ENCODE data around the gene PMCH.
"Not testable (repeated sequence)": the region's sequence is repeated elsewhere in the genome, so short reads cannot be mapped to it uniquely, and the experiment has no call there.

The PMCH gene, protein sequence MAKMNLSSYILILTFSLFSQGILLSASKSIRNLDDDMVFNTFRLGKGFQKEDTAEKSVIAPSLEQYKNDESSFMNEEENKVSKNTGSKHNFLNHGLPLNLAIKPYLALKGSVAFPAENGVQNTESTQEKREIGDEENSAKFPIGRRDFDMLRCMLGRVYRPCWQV

DNA sequence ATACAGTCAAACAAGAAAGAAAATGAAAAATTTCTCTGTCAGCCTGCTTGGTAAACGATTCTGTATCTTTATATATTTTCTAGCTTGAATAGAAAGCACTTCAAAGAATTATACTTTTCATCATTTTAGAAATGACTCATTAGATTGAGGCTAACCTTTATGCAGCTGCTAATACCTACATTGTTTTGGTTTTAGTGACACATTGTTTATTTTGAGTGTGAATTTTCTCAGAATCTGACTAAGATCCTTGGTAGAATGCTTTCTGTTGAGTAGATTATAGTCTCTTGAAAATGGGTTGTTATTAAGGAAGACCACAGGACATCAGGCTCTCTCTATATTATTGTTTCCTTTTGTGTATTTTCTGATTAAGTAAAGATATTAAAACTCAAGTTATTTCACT lies at the start of gene PMCH:
TSS of gene PMCH (minus strand) at position 45 of the 400 bp plus-strand sequence. CDS start 63 bp downstream, outside the sequence.
- DNase-seq = no peak

GRCh38 chr12:102240859-102241258 lies 43.2 kb upstream of the PMCH start:
- DNase-seq = not testable (repeated sequence)

DNA sequence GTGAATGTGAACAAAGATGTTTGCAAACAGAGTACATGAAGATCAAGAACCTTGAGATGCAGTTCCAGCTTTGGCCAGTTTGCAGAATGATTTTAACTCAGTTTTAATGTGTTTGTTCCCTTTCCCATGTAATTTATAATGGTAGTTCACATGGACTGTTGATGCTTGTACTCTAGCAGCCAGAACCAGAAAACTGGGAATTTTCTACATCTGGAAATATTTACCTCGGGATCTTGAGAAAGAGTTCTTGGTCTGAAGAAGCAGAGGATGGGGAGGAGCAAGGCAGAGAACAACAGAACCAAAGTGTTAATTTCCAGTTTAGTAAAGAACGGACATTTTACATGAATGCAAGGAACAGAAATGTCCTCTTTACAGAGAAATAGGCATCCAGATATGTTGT lies 37.0 kb upstream of the PMCH start:
- DNase-seq = no peak

DNA sequence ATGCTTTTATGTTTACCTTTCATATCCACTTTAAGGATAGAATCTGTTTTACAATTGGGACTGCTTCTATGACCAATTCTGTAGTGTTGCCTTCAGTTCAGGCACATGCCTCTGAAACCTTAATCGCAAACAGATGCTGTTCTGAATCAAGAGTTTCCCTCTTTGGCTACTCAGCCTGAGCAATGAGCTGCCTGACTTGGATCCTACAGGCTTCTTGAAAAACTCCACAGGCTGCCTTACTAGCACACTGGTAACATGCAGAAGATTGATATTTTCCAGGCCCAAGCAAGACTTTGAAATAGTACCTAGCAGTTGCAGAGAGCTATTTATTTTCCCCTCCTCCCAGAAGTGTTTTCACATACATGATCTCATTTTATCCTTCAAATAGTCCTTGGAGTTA lies 34.8 kb upstream of the PMCH start:
- no peak for DNase-seq

DNA sequence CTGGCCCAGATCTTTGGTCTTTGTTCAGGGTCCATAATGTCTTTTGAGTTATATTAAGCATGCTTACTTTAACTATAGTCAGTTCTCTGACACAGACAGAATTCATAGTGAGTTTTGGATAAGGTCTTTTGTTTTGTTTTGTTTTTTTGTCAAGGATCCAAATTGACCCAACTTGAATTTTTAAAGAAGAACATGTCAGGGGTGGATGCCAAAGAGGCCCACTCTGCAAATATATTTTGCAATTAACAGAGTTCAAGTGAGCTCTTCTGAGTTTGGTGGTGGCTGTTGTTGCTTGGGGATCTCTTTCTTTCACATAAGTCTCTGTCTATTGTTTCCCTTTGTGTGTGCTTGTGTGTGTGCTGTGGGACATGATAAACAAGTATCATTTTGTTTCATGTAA lies 34.4 kb upstream of the PMCH start:
- DNase-seq = no peak

GRCh38 chr12:102227954-102228353 lies 30.3 kb upstream of the PMCH start:
- DNase-seq = no peak

DNA sequence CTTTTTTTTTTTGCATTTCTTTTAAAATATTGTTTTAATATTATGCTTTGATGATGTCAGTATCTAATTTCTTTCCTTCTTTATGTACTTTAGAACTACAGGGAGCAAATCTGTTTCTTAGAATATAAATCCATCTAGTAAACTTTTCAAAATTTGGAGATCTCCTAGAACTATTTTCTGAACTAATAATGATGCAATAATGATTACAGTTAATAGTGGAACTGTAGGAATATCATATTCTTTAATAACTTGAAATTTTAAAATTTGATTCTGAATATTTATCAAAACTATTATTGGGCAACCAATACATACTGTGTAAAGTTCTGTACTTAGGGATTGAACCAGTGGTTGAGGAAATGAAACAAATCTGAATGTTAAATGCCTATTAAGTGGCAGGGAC lies 23.1 kb upstream of the PMCH start:
- DNase-seq = no peak

DNA sequence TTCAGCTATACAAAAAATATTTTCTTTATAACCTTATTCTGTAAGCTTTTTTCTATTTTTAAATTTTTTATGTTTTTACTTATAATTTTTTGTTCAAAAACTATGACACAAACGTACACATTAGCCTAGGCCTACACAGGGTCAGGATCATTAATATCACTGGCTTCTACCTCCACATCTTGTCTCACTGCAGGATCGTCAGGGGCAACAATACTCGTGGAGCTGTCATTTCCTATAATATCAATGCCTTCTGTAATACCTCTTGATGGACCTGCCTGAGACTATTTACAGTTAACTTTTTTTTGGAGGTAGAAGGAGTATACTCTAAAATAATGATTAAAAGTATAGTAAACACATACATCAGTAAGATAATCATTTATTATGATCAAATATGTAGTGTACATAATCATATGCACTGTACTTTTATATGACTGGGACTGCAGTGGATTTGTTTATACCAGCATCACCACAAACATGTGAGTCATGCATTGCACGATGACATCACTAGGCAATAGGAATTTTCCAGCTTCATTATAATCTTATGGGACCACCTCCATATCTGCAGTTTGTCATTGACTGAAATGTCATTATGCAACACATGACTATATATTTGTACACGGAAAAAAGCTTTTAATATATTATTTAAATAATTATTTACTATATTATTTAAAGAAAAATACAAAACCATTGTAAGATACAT lies 18.5 kb upstream of the PMCH start:
- peak; percentile 12 for DNase-seq

GRCh38 chr12:102204025-102204424 lies 6.4 kb upstream of the PMCH start:
- DNase-seq = no peak

DNA sequence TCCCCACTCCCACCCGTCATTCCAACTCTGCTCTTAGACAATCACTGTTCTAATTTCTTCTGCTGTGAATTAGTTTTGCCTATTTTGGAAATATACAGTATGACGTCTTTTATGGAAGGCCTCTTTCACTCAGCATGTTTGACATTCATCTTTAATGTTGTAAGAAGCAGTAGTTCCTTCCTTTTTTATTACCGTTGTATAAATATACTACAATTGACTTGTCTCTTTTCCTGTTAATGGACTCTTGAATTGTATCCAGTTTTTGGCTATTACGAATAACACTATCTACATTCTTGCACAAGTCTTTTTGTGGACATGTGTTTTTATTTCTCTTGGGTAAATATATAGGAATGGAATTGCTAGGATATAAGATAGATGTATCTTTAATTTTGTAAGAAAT lies 4.9 kb upstream of the PMCH start:
- DNase-seq = no peak

DNA sequence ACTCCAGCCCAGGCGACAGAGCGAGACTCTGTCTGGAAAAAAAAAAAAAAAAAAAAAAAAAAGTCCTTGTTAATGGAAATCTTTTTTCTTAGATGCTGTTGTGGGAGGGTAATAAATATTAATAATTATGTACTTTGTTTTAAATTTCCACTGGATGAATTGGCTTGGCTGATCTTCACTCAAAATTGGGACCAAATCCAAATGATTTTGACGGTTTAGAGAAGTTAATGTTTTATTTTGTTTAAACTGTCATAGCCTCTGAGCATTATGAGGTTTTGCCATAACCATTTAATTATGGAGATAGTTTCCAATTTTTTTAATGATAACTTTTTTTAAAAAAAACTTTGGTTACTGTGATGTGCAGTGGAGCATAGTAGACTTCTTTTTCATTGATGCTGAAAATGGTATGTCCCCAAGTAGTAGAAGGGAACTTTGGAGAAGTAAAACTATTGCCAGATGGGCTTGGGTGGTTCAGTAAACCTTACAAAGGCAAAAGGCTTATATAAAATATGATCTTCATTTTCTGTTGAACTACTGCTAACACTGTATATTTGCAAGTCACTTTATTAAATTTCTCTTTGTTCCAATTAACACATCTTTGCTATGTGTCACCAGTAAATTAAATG lies 3.9 kb upstream of the PMCH start:
- no peak for DNase-seq

DNA sequence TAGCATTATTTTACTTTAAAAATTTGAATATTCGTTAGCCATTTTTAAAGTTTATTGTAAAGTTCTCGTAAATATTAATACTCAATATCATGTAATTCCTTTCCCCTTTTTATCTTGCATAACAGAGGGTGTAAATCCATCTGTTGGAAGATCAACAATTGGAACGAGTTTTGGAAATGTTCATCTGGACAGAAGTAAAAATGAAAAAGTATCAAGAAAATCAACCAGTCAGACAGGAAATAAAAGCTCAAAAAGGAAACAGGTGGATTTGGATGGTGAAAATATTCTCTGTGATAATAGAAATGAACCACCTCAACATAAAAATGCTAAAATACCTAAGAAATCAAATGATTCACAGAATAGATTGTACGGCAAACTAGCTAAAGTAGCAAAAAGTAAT lies 1.8 kb downstream of the PMCH start:
- no peak for DNase-seq

GRCh38 chr12:102182635-102183034 lies 15.0 kb downstream of the PMCH start:
- no peak for DNase-seq

DNA sequence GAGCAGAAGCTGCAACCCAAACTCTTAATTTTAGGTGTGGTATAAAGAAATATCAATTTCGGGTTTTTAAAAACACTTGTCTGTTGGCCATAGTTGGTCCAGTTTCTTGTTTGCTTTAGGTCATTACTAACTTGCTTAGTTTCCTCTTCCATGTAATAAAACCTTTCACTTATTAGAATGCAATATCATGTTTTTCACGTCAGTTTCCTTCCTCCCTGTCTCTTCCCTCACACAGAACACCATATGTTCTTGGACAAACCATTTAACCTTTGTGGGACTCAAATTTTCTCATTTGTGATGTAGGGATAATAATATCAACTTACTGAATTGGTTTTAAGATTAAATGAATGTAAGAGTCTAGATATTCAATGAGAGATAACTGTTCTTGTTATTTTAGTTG lies 22.9 kb downstream of the PMCH start:
- DNase-seq = no peak

DNA sequence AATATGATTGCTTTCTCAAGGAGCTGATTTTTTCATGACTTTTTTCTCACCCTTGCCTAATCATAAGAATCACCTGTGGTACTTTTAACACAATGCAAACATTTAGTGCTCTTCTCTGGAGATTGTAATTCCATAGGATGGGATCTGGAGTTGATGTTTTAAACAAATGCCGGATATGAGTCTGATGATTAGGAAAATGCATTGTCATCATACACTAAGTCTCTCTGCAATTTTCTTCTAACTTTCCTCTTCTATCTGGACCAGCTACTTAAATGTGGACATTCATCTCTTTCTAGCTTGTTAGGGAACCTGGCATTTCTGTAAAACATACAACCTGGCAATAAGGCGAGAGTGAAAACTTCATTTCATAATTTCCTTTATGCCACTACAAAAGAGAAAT lies 23.5 kb downstream of the PMCH start:
- no peak for DNase-seq

DNA sequence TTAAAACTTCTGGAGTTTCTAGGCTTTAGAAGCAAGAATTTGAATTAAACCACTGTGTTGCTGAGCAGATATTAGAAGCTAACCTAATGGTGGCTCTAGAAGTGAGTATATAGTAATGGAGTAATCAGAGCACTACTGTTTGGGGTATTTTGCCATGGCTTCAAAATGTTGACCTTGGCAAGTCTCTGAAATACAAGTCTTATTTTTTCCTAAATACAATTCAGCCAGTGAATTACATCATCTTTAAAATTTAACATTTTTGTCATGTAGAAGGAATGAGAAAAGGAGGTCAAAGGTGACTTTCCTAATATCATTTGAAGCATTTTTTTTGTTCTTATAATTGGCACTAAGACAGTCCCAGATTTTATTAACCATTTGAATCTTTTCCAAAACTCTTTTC lies 25.2 kb downstream of the PMCH start:
- no peak for DNase-seq

- DNase-seq = no peak
Observed at GRCh38 chr12:102171951-102172350, 25.7 kb downstream of the PMCH start.

- DNase-seq = no peak
Observed at GRCh38 chr12:102169922-102170621, 27.6 kb downstream of the PMCH start.

GRCh38 chr12:102167821-102168604 lies 29.6 kb downstream of the PMCH start:
- DNase-seq = no peak

DNA sequence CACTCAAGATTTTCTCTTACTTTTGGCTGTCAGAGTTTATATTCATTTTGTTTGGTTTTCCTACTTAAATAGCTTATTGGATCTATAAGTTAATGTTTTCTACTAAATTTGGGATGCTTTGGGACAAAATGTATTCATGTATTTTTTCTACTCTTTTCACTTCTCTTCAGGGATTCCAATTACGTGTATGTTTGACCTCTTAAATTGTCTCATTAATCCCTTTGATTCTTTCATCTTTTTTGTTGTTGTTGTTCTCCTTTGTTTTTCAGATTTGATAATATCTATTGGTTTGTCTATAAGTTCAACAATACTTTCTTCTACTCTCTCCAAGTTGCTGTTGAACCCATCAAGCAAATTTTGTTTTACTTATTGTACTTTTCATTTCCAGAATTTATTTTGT lies 34.2 kb downstream of the PMCH start:
- DNase-seq = no peak

GRCh38 chr12:102155206-102155605 lies 42.4 kb downstream of the PMCH start:
- not testable (repeated sequence) for DNase-seq

DNA sequence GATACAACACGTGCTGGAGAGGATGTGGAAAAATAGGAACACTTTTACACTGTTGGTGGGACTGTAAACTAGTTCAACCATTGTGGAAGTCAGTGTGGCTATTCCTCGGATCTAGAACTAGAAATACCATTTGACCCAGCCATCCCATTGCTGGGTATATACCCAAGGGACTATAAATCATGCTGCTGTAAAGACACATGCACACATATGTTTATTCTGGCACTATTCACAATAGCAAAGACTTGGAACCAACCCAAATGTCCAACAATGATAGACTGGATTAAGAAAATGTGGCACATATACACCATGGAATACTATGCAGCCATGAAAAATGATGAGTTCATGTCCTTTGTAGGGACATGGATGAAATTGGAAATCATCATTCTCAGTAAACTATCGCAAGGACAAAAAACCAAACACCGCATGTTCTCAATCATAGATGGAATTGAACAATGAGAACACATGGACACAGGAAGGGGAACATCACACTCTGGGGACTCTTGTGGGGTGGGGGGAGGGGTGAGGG lies 50.5 kb downstream of the PMCH start:
- DNase-seq = not testable (repeated sequence)
